NCI-H128 (cell line): Measurements from ENCODE around the gene SDHAF2.
"Not testable (repeated sequence)": the region's sequence is repeated elsewhere in the genome, so short reads cannot be mapped to it uniquely, and the experiment has no call there.

Source experiments
- DNase-seq: peaks from one replicate; lab custom pipeline; 2025; ENCODE audit not compliant: unreplicated experiment; lab: John Stamatoyannopoulos, UW

The SDHAF2 gene

DNA sequence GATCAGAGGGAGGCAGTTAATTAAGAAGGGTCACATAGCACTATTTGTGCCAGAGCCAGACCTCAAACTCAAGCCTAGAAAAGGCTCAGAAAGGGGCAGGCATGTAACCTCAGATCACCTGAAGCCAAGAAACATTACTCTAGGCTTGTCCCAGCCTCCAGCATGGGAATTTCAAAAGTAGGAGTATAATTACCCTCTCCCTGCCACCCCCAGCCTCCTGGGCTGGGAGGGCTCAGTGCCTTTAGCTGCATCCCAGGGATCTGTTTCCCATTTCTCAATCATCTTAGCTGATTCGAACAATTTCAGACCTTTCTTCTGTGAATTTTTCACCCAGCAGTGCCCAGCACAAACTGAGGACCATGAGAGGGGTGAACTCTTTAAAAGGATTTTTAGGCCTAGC, 45.5 kb downstream of the SDHAF2 start:
- no peak for DNase-seq

DNA sequence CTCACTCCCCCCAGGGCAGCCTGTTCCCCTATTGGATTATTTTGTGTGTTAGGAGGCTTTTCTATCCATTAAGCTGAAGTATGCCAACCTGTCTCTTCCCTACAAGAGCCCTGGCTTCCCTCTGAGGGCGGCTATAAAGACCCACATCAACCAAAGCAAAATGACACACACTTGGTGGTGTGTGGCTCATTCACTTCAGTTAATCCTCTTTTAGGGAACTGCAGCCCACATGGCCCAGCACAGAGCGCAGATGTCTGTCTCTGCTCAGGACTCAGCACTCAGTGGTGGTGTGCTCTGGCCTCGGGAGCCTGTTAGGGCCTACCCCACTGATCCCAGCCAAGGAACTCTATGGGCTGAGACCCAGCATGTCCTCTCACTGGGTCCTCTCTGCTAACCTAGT, 46.4 kb downstream of the SDHAF2 start:
- no peak for DNase-seq

DNA sequence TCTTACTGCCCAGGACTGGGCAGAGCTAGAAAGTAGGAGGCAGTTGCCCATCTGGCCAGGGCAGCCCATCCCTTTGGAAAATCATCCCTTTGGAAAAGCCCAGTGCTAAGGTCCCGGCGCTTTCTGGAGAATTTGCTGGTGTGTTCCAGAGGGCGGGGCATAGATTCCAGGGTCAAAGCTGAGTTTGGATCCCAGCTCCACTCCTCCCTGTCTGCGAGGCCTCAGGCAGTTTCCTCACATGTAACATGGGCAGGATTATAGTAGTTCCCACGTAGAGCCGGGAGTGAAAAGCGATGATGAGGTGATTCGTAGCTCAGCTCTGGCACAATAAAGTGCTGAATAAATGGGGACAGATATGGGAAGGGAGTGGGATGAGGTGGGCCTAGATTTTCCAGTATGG, 47.2 kb downstream of the SDHAF2 start:
- DNase-seq: no peak

DNA sequence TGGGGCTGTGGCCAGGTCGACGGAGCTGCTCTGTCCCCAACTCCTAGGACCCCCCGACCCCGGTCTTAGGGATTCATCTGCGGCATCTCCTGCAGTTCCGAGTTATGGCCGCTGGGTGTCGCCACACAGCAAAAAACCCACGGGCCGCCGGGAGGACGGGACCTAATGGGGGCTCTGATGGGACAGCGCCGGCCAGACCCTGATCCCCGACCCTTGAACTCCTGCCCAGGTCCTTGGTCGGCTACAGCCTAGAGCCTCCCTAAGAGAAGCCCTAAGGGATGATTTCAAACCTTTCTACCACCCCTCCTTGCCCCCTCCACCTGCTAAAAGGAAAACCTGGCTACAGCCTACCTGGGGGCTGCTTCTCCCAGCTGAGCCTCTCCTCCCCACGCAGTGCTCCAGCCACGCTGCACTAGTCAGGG, 47.8 kb downstream of the SDHAF2 start:
- DNase-seq: no peak

DNA sequence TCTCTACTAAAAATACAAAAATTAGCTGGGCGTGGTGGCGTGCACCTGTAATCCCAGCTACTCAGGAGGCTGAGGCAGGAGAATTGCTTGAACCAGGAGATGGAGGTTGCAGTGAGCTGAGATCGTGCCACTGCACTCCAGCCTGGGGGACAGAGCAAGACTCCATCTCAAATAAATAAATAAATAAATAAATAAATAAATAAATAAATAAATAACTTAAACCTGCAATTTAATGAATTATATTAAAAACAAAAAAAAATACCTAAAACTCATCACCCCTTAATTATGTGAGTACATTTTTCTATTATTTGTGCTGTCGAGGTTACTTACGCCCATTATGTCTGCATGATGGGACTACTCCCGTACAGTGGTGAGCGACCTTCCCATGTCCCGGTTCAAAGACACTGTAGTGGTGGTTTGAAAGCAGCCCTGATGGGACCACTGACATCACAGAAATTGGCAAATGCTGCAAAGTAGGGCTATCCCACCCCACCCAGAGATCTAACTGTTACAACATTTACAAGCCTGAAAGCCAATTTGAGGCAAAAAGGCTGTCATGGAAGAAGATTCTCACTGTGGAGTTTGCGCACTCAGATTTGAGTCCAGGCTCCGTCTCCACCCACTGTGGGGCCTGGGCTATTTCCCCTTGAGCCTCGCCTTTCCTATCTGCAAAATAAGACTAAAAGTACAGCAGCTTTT, 49.6 kb downstream of the SDHAF2 start:
- not testable (repeated sequence) for DNase-seq

DNA sequence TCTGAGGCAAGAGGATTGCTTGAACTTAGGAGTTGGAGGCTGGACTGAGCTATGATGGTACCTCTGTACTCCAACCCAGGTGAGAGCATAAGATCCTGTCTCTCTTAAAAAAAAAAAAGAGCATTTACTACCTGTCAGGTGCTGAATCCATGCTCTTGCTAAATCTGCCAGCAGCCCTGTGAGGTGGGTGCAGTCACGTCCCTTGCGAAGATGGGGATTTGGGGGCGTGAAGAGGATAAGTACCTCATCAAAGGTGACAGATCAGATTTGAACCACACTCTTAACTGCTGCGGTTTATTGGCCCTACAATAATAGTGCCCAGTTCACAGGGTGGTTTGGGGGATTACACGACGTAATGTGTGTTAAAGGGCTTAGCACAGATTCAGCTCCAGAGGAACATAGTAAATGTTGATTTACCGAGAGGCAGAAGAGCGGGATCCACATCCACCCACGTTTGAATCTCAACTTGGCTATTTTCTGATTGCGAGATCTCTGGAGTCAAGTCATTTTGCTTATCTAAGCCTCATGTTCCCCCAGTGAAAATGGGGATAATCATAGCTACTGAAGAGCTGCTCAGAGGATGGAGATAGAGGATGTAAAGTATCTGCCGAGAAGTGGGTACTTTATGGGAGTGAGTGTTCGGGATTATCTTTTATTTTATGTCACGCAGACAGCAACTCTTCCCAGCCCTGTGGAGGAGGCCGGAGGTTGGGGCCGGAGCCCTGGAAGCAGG, 50.5 kb downstream of the SDHAF2 start:
- DNase-seq: no peak

DNA sequence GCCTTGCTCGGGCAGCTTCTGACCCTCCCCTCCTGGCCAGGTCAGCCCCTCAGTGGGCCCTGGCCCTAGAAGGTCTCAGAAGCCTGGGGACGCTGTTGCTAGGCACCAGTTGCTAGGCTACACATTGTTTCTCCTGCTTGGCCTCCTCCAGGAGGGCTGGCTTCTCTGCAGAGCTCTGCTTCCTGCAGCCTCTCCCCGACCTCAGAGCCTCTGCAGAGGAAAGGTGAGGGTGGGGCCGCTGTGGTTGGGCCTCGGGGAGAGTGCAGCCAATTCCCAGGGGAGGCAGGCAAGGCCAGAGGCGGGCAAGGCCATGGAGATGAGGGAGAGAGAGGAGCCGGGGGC, 51.0 kb downstream of the SDHAF2 start:
- no peak for DNase-seq

DNA sequence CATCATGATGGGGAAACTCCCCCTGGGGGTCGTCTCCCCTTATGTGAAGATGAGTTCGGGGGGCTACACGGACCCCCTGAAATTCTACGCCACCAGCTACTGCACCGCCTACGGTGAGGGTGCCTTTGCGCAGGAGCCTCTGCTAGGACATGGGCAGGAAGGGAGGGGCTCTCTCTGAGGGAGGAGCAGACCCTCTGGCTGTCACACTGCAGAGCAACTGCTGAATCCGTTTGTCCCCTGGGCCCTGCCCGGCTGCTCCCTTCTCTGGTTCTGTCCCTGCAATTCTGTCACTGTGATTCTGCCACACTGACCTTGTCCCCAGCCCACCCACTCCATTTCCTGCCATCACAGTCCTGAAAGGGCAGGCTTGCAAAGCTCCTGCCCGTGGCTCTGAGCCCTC, 51.9 kb downstream of the SDHAF2 start:
- DNase-seq: no peak

DNA sequence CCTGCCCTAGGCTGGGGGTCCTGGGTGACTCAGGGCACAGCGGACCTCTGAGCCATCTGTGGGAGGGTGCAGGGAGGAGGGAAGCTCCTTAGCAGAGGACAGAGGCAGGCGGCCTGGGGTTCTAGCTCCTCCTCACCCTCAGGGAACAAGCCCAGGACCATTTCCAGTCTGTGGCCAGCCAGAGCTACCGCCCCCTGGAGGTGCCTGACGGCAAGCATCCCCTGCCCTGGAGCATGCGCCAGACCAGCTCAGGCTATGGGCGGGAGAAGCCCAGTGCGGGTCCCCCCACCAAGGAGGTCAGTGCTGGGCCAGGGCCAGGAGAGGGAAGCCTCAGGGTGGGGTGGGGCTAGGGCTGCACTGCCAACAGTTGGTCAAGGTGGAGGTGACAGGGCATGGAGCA, 52.6 kb downstream of the SDHAF2 start:
- DNase-seq: no peak

DNA sequence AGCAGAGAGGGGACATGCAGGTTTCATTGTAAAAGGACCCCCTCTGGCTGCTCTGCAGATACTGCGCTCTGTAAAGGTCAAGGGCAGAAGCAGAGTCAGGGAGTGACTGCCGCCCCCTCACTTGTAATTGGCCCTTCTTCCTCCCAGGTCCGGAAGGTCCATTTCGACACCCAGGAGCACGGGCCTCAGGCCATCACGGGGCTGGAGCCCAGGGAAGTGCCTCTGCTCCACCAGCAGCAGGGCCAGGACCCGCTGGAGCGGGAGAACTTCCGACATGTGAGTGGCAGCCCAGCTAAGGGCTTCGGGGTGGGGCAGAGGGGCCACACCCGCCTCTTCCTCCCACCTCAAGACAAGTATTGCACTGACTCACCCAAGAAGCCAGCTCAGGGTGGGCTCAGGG, 54.6 kb downstream of the SDHAF2 start:
- DNase-seq: no peak

DNA sequence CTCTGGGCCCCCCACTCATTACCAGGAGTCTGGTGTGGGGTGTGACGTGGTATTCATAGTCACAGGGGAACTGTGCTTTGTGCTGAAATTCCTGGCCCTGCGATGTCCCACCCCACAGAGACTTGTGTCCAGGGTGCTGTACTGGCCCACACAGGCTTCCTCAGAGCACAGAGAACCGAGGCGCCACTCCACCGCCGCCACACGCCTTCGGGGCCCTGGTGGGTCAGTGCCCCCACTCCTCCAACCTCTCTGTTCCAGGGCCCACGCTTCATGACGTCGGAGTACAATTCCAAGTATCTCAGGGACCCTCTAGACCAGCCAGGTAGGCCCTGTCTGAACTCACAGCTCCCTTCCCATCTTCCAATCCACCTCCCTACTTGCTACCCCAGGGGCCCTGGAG, 55.2 kb downstream of the SDHAF2 start:
- no peak for DNase-seq

DNA sequence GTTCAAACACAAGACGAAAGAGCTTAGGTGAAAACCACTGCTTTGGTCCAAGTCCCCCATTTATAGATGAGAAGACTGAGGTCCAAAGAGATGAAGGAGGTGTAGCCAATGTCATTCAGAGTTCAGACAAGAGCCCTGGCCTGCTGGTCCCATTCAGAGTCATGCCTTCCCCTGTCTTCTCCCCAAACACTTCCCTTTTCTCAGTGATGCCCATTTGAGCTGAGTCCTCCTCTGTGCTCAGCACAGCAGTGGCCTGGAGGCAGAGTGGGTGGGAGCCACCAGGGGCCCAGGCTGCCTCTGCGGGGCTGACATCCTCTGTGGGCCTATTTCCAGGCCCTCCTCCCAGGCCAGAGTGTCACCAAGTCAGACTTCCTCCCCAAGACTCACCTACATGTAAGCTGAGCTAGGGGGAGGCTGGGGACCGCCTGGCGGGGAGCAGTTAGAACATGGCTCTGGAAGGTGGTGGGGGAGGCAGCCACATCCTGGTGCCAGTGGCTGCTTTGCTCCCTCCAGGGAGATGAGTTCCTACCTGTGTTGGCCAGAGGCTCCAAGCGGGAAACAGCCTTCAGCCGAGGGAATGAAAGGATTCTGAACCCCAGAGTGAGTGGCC, 56.2 kb downstream of the SDHAF2 start:
- no peak for DNase-seq

DNA sequence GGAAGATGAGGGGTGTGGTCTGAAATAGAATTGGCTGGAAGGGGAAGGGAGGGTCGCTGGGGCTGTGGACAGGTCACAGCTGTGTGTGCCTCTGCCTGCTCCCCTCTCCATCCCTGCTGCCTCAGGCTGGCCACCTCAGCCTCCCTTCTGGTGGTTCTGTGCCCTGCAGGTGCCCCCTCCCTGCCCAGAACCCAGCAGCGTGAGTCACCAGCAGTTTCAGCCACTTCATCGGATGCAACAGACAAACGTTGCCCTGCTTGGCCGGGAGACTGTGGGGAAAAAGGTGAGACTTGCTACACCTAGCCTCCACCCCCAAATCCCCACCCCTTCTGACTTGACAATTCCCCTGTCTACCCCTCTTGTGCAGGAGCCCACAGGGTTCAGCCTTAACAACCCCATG, 56.9 kb downstream of the SDHAF2 start:
- DNase-seq: no peak

DNA sequence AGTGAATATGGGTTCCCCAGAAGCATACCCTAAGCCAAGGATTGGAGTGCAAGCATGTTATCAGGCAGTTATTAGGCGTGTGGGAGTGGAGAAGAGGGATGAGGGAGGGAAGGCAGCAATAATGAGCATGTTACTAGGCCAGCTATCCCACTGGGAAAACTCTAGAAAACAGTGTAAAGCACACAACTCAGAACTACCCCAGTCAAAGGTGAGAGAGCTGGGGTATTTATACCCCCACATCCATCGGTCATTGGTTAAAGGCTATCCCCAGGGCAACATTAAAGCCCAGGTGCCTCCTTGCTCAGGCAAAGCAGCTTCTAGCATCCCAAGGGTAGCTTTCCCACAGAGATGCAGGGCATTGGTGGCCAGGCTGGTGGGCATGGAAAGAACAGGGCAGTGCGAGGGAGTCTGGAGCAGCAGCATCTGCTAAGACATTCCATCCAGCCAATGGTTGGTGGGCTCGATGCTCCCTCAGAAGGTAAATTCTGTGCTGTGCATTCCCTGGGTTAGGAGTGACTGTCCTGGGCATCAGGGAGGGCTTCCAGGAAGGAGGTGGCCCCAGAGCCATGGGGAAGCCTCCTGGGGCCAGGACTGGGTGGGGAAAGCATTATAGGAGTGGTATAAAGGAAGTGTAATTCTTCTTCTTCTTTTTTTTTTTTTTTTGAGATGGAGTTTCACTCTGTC, 57.6 kb downstream of the SDHAF2 start:
- no peak for DNase-seq

DNA sequence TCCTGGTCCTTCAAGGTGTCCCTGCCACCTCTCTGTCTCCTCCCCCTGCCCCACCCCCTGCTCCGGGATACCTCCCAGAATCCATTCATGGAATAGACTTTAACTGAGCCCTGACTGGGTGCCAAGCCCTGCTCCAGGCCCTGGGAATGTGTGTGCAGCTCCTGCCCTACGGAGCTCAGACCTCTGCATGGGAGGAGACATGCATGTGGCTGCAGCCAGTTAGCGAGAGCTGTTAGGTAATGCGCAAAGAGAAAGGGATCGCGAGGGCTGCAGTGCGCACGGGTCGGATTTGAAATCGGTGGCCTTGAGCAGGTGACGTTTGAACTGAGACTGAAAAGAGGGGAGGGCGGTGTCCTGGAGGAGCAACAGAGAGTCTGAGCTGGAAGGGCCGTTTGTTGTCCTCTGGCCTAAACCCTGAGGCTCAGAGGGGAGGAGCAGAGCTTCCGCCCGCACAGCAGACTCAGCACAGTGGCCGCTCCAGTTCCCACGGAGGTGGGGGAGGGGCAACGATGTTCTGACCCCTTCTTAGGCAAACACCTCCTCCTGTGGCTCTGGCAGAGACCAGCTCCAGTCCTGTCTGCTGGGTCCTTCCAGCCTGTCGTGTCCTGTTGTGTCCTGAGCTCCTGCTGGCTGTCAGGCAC, 58.8 kb downstream of the SDHAF2 start:
- no peak for DNase-seq

DNA sequence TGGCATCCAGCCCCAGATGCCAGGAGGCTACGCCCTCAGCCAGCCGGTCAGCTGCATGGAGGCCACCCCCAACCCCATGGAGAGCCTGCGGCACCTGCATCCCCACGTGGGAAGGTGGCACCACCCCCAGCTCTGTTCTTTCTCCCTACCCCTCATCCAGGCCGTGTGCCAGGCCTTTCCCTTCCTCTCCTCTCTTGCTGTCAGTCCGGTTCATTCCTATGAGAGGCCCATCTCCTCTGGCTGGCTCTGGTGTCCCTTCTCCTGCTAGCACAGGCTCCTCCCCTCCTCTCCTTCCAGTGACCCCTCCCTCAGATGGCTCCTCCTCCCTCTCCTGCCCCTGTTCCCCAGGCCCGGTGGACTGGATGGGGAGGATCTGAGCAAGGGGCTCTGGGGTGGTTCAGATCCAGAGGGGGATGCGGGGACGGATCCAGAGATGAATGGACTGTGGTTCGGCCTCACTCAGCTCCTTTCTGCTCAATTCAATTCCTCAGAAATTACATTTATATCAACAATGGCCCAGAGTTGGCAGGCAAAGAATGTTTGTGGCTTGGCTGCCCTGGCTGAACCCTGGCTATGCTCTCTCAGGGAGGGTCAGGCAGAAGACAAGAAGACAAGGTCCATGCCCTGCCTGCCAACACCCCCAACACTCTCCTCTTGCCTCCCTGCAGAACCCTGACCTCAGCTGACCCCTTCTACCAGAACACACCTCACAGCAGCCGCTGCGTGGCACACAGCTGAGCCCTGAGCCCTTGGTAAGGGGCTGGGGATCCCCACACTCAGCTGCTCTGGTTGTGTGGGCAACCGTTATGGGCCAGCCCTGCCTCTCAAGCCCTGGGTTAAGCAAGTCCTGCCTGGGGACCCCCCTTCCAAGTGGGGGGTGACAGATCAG, 60.2 kb downstream of the SDHAF2 start:
- DNase-seq: no peak

DNA sequence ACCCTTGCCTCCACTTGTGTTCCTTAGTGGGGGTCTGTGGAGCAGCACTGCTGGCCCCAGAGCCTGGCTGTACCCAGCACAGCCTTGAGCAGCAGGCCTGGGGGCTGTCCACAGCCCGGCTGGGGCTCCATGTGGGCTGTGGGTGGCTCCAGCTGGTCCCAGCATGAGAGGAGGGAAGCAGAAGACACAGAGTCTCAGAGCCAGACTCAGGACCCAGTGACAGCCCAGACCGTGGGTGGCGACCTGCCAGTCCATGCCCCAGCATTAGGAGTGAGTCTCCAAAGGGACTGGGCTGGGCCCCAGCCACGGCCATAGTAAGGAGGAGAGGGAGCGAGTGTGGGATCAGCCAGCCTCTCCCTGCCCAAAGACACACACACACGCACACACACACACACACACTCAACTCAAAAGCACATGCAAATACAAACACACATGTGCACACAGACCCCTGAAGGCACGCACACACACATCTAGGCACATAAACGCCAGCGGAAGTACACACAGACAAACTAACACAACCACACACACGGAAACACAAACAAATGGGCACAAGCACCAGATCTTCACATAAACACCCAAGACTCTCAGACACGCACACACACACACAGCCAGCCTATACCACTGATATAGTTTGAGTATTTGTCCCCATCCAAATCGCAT, 61.9 kb downstream of the SDHAF2 start:
- DNase-seq: no peak

DNA sequence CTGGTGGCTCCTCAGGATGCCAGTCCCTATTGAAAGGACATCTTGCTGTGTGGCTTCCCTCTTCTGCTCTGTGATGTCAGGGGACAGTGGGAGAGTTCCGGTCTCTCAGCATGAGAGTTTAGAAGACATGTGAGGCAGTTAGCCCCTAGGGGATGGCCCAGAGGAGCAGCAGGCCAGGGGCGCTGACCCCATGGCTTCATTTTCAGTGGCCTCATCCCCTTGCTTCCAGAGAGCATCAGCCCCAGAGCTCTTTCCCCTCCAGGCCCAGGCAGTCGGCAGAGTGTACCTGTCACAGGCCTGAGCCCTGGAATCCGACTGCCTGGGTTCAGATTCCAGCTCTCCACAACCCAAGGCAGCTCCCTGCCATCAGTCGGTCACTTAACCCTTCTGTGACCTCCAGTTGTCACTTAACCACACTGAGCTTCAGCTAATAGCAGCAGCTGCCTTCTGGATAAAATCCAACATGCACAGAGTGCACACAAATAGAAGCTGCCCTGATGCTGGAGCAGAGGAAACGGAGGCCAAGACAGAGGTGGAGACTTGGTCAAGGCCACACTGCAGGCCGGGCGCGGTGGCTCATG, 64.5 kb downstream of the SDHAF2 start:
- no peak for DNase-seq

DNA sequence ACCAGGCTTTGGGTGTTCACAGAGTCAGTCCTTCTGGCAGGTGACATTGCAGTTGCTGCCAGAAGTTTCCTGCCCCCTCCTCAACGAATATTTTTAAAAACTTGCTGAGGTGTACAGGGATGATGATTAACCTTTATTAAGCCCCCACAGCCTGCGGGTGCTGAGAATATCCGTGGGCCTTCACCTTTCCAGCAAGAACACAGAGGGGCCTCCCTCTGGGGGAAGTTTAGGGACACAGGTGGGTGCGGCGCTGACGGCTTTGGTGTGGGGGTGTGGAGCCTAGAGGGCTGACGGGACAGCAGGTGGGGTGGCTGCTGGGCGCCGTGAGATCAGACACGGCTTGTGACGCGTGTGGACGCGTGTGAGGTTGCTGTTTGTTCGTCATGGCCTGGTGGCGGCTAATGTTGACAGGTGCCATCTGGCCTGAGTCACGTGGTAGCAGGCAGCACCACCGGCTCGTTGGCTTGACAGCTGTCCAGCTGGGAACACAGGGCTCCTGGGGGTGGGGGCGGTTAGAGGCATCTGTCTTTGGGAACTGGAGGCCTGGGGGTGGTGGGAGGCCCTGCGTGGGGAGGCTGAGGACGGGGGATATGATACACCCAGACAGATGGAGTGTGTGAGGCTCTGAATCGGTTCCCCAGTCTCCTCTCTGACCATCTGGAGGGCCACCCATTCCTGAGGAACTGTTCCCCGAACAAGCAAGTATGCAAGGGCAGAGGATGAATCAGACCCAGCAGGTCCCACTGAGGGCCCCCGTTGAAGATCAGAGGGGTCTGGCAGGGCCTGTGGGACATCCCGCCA, 66.1 kb downstream of the SDHAF2 start:
- no peak for DNase-seq
